Trophoblast cell (in vitro differentiated cells and primary cell): ENCODE measurements around the gene RNF212.

Source experiments
- DNase-seq, 2 donors: peaks; one replicate each; pipeline ENCODE4 v3.0.0-alpha.2; 2016
- H2AFZ ChIP-seq: 2 replicates; pipeline ENCODE4 v1.6.1; 2013; ENCODE audit warnings: low read length, moderate library complexity, mild to moderate bottlenecking; ENCODE audit not compliant: insufficient read depth, poor library complexity
- H2AK5ac ChIP-seq: 2 replicates; pipeline ENCODE4 v1.6.1; 2013; ENCODE audit warnings: mild to moderate bottlenecking, low read length
- H2BK120ac ChIP-seq: 2 replicates; pipeline ENCODE4 v1.6.1; 2013; ENCODE audit warnings: low read length, mild to moderate bottlenecking, moderate library complexity; ENCODE audit not compliant: insufficient read depth, poor library complexity
- H2BK12ac ChIP-seq: 2 replicates; pipeline ENCODE4 v1.6.1; 2013; ENCODE audit warnings: mild to moderate bottlenecking, low read length, moderate library complexity
- H2BK5ac ChIP-seq: 2 replicates; pipeline ENCODE4 v1.6.1; 2013; ENCODE audit warnings: low read length, low read depth, moderate library complexity, mild to moderate bottlenecking; ENCODE audit not compliant: poor library complexity
- H3K14ac ChIP-seq: 2 replicates; pipeline ENCODE4 v1.6.1; 2013; ENCODE audit warnings: mild to moderate bottlenecking, low read length
- H3K18ac ChIP-seq: 2 replicates; pipeline ENCODE4 v1.6.1; 2013; ENCODE audit warnings: mild to moderate bottlenecking, low read length
- H3K23ac ChIP-seq: 2 replicates; pipeline ENCODE4 v1.6.1; 2013; ENCODE audit warnings: low read length
- H3K27ac ChIP-seq: 2 replicates; pipeline ENCODE4 v1.5.1; 2013; ENCODE audit warnings: low read depth, mild to moderate bottlenecking, inconsistent platforms, low read length, moderate library complexity
- H3K27me3 ChIP-seq: 2 replicates; pipeline ENCODE4 v1.6.1; 2013; ENCODE audit warnings: inconsistent platforms, mild to moderate bottlenecking, low read length, moderate library complexity; ENCODE audit not compliant: insufficient read depth
- H3K36me3 ChIP-seq, 2 experiments: 1 replicate in 1 of 2; 2 replicates in 1 of 2; pipeline ENCODE4 v1.6.1; 2013; ENCODE audit warnings: low read length in 2 of 2, mild to moderate bottlenecking in 2 of 2, moderate library complexity in 1 of 2; ENCODE audit not compliant: insufficient read depth in 2 of 2, control insufficient read depth in 1 of 2
- H3K4ac ChIP-seq: 2 replicates; pipeline ENCODE4 v1.6.1; 2013; ENCODE audit warnings: low read depth, mild to moderate bottlenecking, low read length, moderate library complexity
- H3K4me1 ChIP-seq, 2 experiments: 1 replicate in 1 of 2; 2 replicates in 1 of 2; pipeline ENCODE4 v1.6.1; 2013; ENCODE audit warnings: low read length in 2 of 2, mild to moderate bottlenecking in 2 of 2, moderate library complexity in 1 of 2; ENCODE audit not compliant: insufficient read depth in 2 of 2, control insufficient read depth in 1 of 2
- H3K4me2 ChIP-seq: 2 replicates; pipeline ENCODE4 v1.6.1; 2013; ENCODE audit warnings: inconsistent platforms, mild to moderate bottlenecking, low read length, moderate library complexity
- H3K4me3 ChIP-seq: 2 replicates; pipeline ENCODE4 v1.5.1; 2013; ENCODE audit warnings: mild to moderate bottlenecking, low read depth, low read length, inconsistent platforms
- H3K79me1 ChIP-seq: one replicate; pipeline ENCODE4 v1.6.1; 2013; ENCODE audit warnings: low read length
- H3K79me2 ChIP-seq: 2 replicates; pipeline ENCODE4 v1.6.1; 2013; ENCODE audit warnings: low read length, mild to moderate bottlenecking; ENCODE audit not compliant: control insufficient read depth, insufficient read depth, poor library complexity
- H3K9ac ChIP-seq: 2 replicates; pipeline ENCODE4 v1.6.1; 2013; ENCODE audit warnings: mild to moderate bottlenecking, low read length
- H3K9me3 ChIP-seq: 2 replicates; pipeline ENCODE4 v1.6.1; 2013; ENCODE audit warnings: low read depth, mild to moderate bottlenecking, control low read depth, inconsistent platforms, low read length; ENCODE audit not compliant: insufficient read depth
- H4K12ac ChIP-seq: 2 replicates; pipeline ENCODE4 v1.6.1; 2013; ENCODE audit warnings: low read depth, mild to moderate bottlenecking, low read length, moderate library complexity
- H4K8ac ChIP-seq: 2 replicates; pipeline ENCODE4 v1.6.1; 2013; ENCODE audit warnings: low read depth, mild to moderate bottlenecking, low read length, moderate library complexity
- H4K91ac ChIP-seq: one replicate; pipeline ENCODE4 v1.6.1; 2013; ENCODE audit warnings: low read depth, mild to moderate bottlenecking, low read length, moderate library complexity
- WGBS: extraction: QIAGEN DNeasy Blood & Tissue Kit; methylation state at CpG from one replicate; pipeline ENCODE4 v1.1.7; 2013; ENCODE audit warnings: missing lambda C conversion rate; ENCODE audit not compliant: insufficient read length, insufficient coverage; ENCODE audit errors: extremely low coverage; 5-methylcytosine and 5-hydroxymethylcytosine counted together

RNF212 gene

GRCh38 chr4:1062419-1062818 is 50.9 kb downstream of the RNF212 start:
- Histone ChIP-seq H3K14ac (no peak overlapping the region), H2BK5ac (no peak overlapping the region), H3K4ac (no peak overlapping the region), H2AFZ (no peak overlapping the region), H3K79me1 (no peaks in the 10 kb centered on the region), H4K8ac (no peak overlapping the region), H3K4me3 (no peak overlapping the region), H4K12ac (no peak overlapping the region), H3K36me3 (no peaks in the 10 kb centered on the region), H3K9ac (no peak overlapping the region), H3K27me3 (no peaks in the 10 kb centered on the region), H3K18ac (no peak overlapping the region), H3K27ac (no peak overlapping the region), H3K23ac (no peak overlapping the region), H3K9me3 (peaks cover 2% of the 10 kb centered on the region), H2BK12ac (no peak overlapping the region), H4K91ac (no peak overlapping the region), H3K4me1 (no peaks in the 10 kb centered on the region), H3K79me2 (no peaks in the 10 kb centered on the region), H3K4me2 (no peak overlapping the region), H2AK5ac (no peak overlapping the region), H2BK120ac (no peak overlapping the region)
- whole genome bisulfite sequencing = no CpG with 5 or more reads among the region's 7 CpGs
- no peak for DNase-seq

DNA sequence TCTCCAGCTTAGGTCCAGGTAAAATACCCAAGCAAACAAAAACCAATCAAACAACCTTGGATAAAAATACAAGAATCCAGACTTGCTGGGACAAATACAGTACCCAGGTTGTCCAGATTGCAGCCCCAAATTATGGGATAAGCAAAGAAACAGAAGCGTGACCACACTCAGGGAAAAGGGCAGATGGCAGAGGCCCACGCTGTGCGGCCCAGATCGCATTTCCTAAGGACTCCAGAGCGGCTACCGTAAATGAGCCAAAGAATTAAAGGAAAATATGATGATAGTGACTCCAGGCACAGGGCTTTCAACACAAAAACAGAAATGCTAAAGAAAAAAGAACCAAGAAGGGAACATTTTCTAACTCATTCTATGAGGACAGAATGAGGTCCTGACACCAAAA is 51.6 kb downstream of the RNF212 start:
- Histone ChIP-seq H3K4me3 (no peak overlapping the region), H3K27me3 (no peaks in the 10 kb centered on the region), H4K8ac (no peak overlapping the region), H4K91ac (no peak overlapping the region), H3K18ac (no peak overlapping the region), H3K4me1 (no peaks in the 10 kb centered on the region), H3K14ac (no peak overlapping the region), H3K36me3 (no peaks in the 10 kb centered on the region), H3K4ac (no peak overlapping the region), H3K4me2 (no peak overlapping the region), H2BK120ac (no peak overlapping the region), H3K27ac (no peak overlapping the region), H3K23ac (no peak overlapping the region), H3K79me1 (no peaks in the 10 kb centered on the region), H2BK5ac (no peak overlapping the region), H4K12ac (no peak overlapping the region), H3K79me2 (no peaks in the 10 kb centered on the region), H2BK12ac (no peak overlapping the region), H3K9me3 (peaks cover 2% of the 10 kb centered on the region), H3K9ac (no peak overlapping the region), H2AK5ac (no peak overlapping the region), H2AFZ (no peak overlapping the region)
- no peak for DNase-seq
- no CpG with 5 or more reads among the region's 6 CpGs for WGBS

GRCh38 chr4:1061056-1061700 is 52.2 kb downstream of the RNF212 start:
- Histone ChIP-seq H4K12ac (no peak overlapping the region), H3K14ac (no peak overlapping the region), H4K8ac (no peak overlapping the region), H3K4ac (no peak overlapping the region), H3K9me3 (peaks cover 2% of the 10 kb centered on the region), H2AK5ac (no peak overlapping the region), H3K27ac (no peak overlapping the region), H3K79me2 (no peaks in the 10 kb centered on the region), H2BK12ac (no peak overlapping the region), H3K23ac (no peak overlapping the region), H3K27me3 (no peaks in the 10 kb centered on the region), H2BK5ac (no peak overlapping the region), H3K36me3 (no peaks in the 10 kb centered on the region), H3K18ac (no peak overlapping the region), H3K4me1 (no peaks in the 10 kb centered on the region), H4K91ac (no peak overlapping the region), H2AFZ (no peak overlapping the region), H3K79me1 (no peaks in the 10 kb centered on the region), H2BK120ac (no peak overlapping the region), H3K9ac (no peak overlapping the region), H3K4me2 (no peak overlapping the region), H3K4me3 (no peak overlapping the region)
- no peak for DNase-seq
- no CpG with 5 or more reads among the region's 14 CpGs for WGBS

DNA sequence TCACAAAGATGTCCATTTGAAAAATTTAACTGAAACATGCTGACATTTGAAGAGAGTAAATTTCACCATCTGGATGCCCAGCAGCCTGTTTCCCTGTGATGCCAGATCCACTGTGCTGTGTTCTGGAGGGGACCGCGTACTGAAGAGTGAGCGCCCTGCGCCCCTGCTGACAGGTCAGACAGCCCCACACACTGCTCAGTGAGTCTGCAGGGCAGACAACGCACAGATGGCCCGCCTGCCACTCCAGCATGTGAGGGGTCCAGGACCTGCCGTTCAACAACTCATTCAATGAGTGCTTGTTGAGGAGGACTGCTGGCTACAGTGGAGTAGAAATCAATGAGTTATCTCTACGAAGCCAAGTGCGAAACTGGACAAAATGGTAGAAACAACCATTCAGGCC is 52.7 kb downstream of the RNF212 start:
- Histone ChIP-seq H4K91ac (no peak overlapping the region), H3K9me3 (peaks cover 4% of the 10 kb centered on the region), H3K14ac (no peak overlapping the region), H3K4me3 (peak overlapping the region; percentile 41), H4K8ac (no peak overlapping the region), H3K18ac (no peak overlapping the region), H3K79me2 (no peaks in the 10 kb centered on the region), H3K27ac (no peak overlapping the region), H3K4ac (no peak overlapping the region), H4K12ac (no peak overlapping the region), H2BK120ac (no peak overlapping the region), H3K27me3 (no peaks in the 10 kb centered on the region), H3K79me1 (no peaks in the 10 kb centered on the region), H3K4me2 (no peak overlapping the region), H2AK5ac (no peak overlapping the region), H2BK5ac (no peak overlapping the region), H2BK12ac (no peak overlapping the region), H3K23ac (no peak overlapping the region), H3K36me3 (no peaks in the 10 kb centered on the region), H3K4me1 (no peaks in the 10 kb centered on the region), H2AFZ (no peak overlapping the region), H3K9ac (no peak overlapping the region)
- no peak for DNase-seq
- WGBS = no CpG with 5 or more reads among the region's 9 CpGs
